ELF-1 (cell line): ENCODE data around the gene TAX1BP1.
A peak's percentile ranks its signal among the peaks of the same experiment; 100 is the strongest.
"Not testable (repeated sequence)": the region's sequence is repeated elsewhere in the genome, so short reads cannot be mapped to it uniquely, and the experiment has no call there.

ENCODE experiments used
- DNase-seq: peaks from one replicate; pipeline ENCODE4 v3.0.0-alpha.2; 2016; ENCODE audit warnings: low read depth, low spot score

Gene TAX1BP1

DNA sequence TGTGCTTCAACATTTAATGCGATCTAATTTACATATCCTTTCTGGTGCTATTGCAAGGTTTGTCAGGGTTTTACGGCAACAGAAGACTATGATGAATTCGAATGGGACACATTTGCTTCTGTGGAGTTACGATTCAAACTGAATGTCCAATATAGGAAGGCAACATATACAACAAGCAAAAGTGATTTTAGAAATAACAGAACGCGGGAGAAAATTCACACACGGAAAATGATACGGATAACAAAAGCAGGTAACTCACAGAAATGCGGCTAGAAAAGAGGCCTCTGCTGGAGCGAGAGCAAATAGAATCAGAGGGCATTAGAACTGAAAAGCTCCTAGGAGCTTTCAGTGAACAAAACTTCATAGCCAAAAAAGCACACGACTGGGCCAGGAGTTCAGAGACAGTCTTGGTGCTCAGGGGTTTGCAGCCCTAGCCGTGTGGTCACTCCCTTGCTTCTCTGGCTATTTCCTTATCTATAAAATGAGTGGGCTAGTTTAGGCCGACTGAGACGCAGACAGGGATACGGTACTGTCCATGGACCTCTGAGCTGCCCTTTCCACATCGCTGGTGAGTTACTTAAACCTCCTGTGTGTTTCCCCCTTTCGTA is 557 bp upstream of the TAX1BP1 start:
- DNase-seq = no peak

- DNase-seq = peak; percentile 97
Observed at GRCh38 chr7:27740449-27741086, 606 bp downstream of the TAX1BP1 start.

DNA sequence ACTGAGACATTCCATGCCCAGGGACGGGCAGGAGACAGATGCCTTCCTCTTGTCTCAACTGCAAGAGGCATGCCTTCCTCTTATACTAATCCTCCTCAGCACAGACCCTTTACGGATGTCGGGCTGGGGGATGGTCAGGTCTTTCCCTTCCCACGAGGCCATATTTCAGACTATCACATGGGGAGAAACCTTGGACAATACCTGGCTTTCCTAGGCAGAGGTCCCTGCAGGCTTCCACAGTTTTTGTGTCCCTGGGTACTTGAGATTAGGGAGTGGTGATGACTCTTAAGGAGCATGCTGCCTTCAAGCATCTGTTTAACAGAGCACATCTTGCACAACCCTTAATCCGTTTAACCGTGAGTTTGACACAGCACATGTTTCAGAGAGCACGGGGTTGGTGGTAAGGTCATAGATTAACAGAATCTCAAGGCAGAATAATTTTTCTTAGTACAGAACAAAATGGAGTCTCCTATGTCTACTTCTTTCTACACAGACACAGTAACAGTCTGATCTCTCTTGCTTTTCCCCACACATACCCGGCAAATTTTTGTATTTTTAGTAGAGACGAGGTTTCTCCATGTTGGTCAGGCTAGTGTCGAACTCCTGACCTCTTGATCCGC is 2.2 kb downstream of the TAX1BP1 start:
- not testable (repeated sequence) for DNase-seq

- peak; percentile 28 for DNase-seq
Observed at GRCh38 chr7:27745064-27745583, 5.2 kb downstream of the TAX1BP1 start.

GRCh38 chr7:27746486-27746885 is 6.5 kb downstream of the TAX1BP1 start:
- DNase-seq = no peak

DNA sequence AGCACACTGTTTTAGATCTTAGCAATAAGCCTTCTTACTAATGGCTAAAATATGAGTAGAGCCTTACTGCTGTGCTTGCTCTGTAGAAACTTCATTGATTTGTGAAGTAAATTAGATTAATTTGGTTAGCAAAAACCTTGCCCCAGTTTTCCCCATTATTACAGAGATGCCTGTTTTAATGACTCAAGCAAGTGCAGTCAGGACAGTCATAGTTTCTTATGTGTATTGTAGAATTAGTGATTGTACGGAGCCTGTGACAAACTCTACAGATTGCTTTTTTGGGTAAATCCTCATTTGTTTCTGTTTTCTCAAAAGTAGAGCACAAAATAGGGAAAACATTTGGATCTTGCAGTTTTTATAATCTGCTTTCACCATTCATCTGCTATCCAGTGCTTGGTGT is 7.0 kb downstream of the TAX1BP1 start:
- no peak for DNase-seq

- DNase-seq = no peak
Observed at GRCh38 chr7:27747589-27748368, 7.8 kb downstream of the TAX1BP1 start.

DNA sequence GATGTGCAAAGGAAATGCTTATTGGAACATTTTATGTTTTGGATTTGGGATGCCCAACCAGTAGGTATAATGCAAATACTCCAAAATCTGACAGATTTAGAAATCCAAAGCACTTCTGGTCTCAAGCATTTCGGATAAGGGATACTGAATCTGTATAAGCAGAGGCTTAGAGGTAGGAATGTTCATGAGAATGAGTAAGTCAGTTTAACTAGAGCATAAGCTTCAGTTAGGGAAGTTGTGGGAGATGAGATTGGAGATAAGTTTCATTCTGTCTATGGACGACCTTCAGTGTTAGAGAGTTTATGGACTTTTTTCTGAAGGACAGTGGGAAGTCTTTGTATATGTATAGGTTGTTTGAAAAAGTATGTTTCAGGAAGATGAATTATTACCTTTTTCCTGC is 10.4 kb downstream of the TAX1BP1 start:
- no peak for DNase-seq

DNA sequence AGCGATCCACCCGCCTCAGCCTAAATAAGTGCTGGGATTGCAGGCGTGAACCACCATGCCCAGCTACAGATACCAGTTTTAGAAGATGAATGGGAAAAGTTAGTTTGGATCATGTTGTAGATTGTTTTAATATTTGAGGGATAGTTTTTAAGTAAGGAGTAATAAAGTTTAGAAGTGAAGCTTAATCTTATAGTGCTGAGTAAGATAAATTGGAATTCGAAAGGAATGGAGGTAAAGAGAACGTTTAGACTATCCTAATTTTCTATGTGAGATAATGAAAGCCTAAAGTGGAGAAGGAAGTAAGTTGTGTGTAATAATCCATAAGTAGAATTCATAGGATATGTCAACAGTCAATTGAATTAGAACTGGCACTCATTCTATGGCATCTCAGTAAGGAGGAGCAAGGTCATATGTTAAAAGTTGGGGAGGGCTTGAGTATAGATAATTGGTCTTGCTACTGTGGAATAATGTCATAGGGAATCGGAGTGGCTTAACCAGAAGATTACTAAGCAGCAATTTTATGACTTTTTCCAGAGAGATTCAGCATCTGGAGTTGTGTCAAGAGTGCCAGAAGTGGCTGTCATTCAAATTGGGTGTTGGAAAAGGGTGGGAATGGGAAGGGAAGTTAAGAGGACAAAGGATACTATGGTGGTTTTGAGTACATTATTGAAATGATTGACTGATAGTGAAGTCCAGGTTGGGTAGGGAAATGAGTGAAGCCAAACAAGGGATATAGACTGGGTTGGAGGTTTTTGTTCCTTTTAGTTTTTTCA is 12.1 kb downstream of the TAX1BP1 start:
- DNase-seq = no peak

- no peak for DNase-seq
Observed at GRCh38 chr7:27753863-27754262, 13.9 kb downstream of the TAX1BP1 start.

- no peak for DNase-seq
Observed at GRCh38 chr7:27756298-27756697, 16.3 kb downstream of the TAX1BP1 start.

- DNase-seq = no peak
Observed at GRCh38 chr7:27759491-27759890, 19.5 kb downstream of the TAX1BP1 start.

DNA sequence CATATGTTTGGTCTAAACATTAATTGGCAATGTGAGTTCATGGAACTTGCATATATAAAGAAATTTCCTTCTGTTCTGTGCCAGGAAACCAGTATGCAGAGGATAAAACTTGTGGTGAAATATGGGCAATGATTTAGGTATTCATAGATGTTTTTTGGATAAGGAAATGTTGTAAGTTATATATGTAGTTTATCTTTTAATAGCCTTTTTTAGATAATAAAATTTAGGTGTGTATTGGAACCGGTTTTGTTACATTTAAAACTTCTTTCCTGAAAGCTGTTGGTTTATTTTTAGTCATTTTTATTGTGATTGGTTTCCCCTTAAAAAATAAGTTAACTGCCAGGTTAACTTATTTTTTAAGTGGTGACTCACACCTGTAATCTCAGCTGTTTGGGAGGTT is 22.1 kb downstream of the TAX1BP1 start:
- no peak for DNase-seq

DNA sequence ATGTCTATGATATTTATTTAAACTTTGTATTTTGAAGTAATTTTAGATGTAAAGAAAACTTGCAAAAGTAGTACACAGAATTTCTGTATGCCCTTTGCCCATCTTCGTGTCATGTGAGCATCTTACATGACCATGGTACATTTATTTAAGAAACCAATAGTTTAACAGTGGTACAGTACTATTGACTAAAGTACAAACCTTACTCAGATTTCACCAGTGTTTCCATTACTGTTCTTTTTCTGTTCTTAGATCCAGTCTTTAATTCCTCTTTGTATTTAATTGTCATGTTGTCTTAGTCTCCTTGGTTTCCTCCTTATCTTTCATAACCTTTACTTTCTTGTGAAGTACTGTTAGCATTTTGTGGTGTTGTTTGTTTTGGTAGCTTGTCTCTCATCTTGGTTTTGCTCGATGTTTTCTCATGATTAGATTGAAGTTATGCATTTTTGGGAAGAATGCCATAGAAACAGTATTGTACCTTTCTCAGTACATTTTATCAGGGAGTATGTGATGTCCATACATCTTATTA is 24.1 kb downstream of the TAX1BP1 start:
- DNase-seq = no peak

GRCh38 chr7:27765841-27766240 is 25.9 kb downstream of the TAX1BP1 start:
- no peak for DNase-seq

DNA sequence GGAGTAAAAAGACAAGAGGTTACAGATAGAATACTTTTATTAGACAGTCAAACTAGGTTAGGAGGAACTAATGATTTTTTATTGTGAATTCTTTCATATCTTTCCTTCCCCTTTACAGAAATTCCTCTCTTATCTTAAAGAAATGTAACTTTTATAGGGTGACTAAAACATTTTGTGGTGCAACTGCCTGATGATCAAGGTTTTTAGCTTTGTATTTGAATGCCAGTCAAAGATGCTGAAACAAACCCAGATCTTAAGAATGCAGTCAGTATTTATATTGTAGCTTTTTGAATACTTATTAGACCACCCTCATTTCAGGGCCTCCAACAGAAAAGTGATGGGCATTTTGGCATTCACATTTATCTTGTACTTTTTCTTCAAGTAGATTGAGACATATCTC is 27.4 kb downstream of the TAX1BP1 start:
- no peak for DNase-seq

GRCh38 chr7:27771111-27771510 is 31.1 kb downstream of the TAX1BP1 start:
- DNase-seq = no peak

GRCh38 chr7:27774717-27775328 is 34.9 kb downstream of the TAX1BP1 start:
- DNase-seq = no peak

- DNase-seq = no peak
Observed at GRCh38 chr7:27775782-27776181, 35.8 kb downstream of the TAX1BP1 start.

GRCh38 chr7:27777662-27778061 is 37.7 kb downstream of the TAX1BP1 start:
- DNase-seq = no peak

- no peak for DNase-seq
Observed at GRCh38 chr7:27779873-27780272, 39.9 kb downstream of the TAX1BP1 start.
